WTC11 (cell line): ENCODE measurements around the gene EIF6. TPM values are rescaled to one million over a fixed set of nuclear protein-coding genes. Genes with fewer than 3 reads are reported as not detected.
A peak's percentile ranks its signal among the peaks of the same experiment; 100 is the strongest.

Experiments
- ATAC-seq: fragments of 200-7000 bp; cut with Tn5 transposase; 2 replicates; pipeline ENCODE4 v1.10.0; 2021; ENCODE audit warnings: mild to moderate bottlenecking, moderate library complexity
- CTCF ChIA-PET: fragments of 300-600 bp; sonication (Branson Sonifier 250); formaldehyde crosslinking; loops from one replicate; lab custom pipeline; 2021; ENCODE audit warnings: antibody characterized with exemption; lab: Charles Lee
- POLR2A ChIA-PET: fragments of 350-600 bp; sonication (Branson Sonifier 250); formaldehyde crosslinking; loops from one replicate; lab custom pipeline; 2021; ENCODE audit warnings: antibody characterized with exemption; lab: Charles Lee
- DNase-seq: peaks from one replicate; pipeline ENCODE4 v3.0.0; 2021; ENCODE audit warnings: low spot score
- H3K27ac Mint-ChIP-seq: 2 replicates; pipeline ENCODE4 v1.8.0; 2021; ENCODE audit warnings: mixed read lengths
- H3K27me3 Mint-ChIP-seq: 2 replicates; pipeline ENCODE4 v1.8.0; 2021; ENCODE audit warnings: low read depth, mild to moderate bottlenecking, moderate library complexity, mixed read lengths
- H3K36me3 Mint-ChIP-seq: 2 replicates; pipeline ENCODE4 v1.8.0; 2021; ENCODE audit warnings: mixed read lengths
- H3K4me1 Mint-ChIP-seq: 2 replicates; pipeline ENCODE4 v1.8.0; 2022; ENCODE audit warnings: mixed read lengths
- H3K4me3 Mint-ChIP-seq: 2 replicates; pipeline ENCODE4 v1.8.0; 2021; ENCODE audit warnings: mild to moderate bottlenecking, moderate library complexity, mixed read lengths
- H3K9me3 Mint-ChIP-seq: 2 replicates; pipeline ENCODE4 v1.8.0; 2021; ENCODE audit warnings: mixed read lengths
- HMGXB4 ChIP-seq: sonication (generic); formaldehyde crosslinking; IDR thresholded peaks from 2 replicates; pipeline ENCODE4 v1.8.1; 2023; ENCODE audit warnings: mild to moderate bottlenecking, moderate library complexity, missing genetic modification reagents
- PREB ChIP-seq: sonication (generic); formaldehyde crosslinking; IDR thresholded peaks from 2 replicates; pipeline ENCODE4 v1.8.1; 2022; ENCODE audit warnings: mild to moderate bottlenecking, missing genetic modification reagents, moderate library complexity, borderline replicate concordance
- STAT6 ChIP-seq: sonication (generic); formaldehyde crosslinking; conservative IDR thresholded peaks from 2 replicates; pipeline ENCODE4 v1.8.1; 2023; ENCODE audit warnings: mild to moderate bottlenecking, low read depth, missing genetic modification reagents, moderate library complexity
- TCF7 ChIP-seq: sonication (generic); formaldehyde crosslinking; IDR thresholded peaks from 2 replicates; pipeline ENCODE4 v1.8.0; 2022; ENCODE audit warnings: mild to moderate bottlenecking, low read depth, missing genetic modification reagents, moderate library complexity
- total RNA-seq: library from RNA; stranded (reverse); gene quantifications from 3 replicates; pipeline ENCODE4 v1.2.3, GENCODE V29; 2021
- TF ChIP-seq, protein P1 (sequence below): sonication (generic); formaldehyde crosslinking; IDR thresholded peaks from 2 replicates; pipeline ENCODE4 v1.8.1; 2022; ENCODE audit warnings: low read depth, mild to moderate bottlenecking, moderate library complexity, missing genetic modification reagents, borderline replicate concordance
- TF ChIP-seq, protein P2 (sequence below): fragments of 250-450 bp; sonication (Bioruptor Pico); IDR thresholded peaks from 2 replicates; pipeline ENCODE4 v1.9.0; 2021; ENCODE audit warnings: mild to moderate bottlenecking

EIF6 gene
- total RNA-seq, 1 experiment from 2014 or later: 157 TPM

DNA sequence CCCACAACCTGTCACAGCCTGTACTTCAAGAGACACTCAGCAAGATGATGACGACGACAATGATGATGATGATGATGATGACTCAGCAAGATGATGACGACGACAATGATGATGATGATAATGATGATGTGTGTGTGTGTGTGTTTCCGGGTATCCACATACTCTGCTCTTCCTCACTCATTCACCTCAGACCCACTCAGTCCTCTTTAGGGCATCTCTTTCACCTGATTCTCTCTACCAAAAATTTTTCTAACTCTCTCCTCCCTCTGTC lies 1.2 kb upstream of the EIF6 start (continued):
- TF ChIP-seq TCF7 (CRISPR knock-in tag) (no peak), HMGXB4 (CRISPR knock-in tag) (no peak)
- TF ChIP-seq, all 79 proteins: peak for 0

DNA sequence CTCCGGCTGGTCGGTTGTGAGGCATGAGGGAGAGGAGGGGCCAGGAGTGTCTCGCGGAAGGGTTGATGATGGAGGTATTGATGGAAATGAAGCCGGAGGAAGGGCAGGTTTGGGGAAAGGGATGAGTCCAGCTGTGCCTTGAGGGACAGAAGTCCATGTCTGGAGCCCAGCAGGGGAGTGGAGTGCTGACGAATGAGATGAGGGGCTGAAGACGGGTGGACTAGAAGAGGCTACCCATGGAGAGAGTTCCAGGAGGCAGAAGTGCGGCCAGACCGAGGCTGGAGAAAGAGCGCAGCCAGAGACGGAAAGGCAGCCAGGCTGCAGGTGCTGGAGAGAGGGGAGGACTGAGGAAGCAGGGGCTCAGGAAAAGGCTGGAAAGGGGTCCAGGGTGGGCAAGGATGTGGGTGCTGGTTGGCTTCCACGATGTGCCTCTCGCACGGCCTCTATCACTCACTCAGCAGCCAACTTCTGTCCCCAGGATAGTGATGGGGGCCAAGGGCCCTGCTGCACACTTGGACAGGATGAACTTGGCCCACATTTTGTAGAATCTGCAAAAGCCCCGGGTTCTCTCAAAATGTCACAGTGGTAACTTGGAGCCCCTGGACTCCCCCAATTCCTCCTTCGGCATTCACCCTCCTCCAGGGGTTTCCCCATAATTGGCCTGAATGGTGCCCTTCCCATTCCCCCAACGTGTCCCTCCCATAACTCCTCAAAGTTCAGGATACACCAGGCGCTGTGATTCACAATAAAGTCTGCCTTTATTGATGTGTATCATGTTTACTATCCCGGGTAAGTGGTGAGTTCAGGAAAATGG lies 627 bp upstream of the EIF6 start:
- ChIA-PET POLR2A (interaction anchor here (0.6 to 2.0 kb wide), 8 partner anchors 10 to 1913 kb away, joined by 3 to 12 read pairs (median 4); partner anchors contain the start of genes CEP250 and EDEM2), CTCF (interaction anchor here (0.9 to 2.4 kb wide), 8 partner anchors 12 to 301 kb away, joined by 3 to 14 read pairs (median 5); no protein-coding TSS in a partner anchor)
- Mint-ChIP-seq H3K4me3 (peak overlapping the region; percentile 94), H3K27me3 (no peaks in the 10 kb centered on the region; the same call in none of the 2 replicates), H3K36me3 (peaks cover 15% of the 10 kb centered on the region), H3K27ac (peak overlapping the region; percentile 38), H3K9me3 (no peaks in the 10 kb centered on the region), H3K4me1 (peaks cover 18% of the 10 kb centered on the region)
- DNase-seq (no peak), ATAC-seq (peak; percentile 5)
- TF ChIP-seq, protein P1, sequence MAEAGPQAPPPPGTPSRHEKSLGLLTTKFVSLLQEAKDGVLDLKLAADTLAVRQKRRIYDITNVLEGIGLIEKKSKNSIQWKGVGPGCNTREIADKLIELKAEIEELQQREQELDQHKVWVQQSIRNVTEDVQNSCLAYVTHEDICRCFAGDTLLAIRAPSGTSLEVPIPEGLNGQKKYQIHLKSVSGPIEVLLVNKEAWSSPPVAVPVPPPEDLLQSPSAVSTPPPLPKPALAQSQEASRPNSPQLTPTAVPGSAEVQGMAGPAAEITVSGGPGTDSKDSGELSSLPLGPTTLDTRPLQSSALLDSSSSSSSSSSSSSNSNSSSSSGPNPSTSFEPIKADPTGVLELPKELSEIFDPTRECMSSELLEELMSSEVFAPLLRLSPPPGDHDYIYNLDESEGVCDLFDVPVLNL (CRISPR knock-in tag): no peak
- TF ChIP-seq PREB (0 out of 2 replicates have a peak, but pooled peaks have one; percentile 59), STAT6 (CRISPR knock-in tag) (no peak), HMGXB4 (CRISPR knock-in tag) (peak; percentile 7; the same call in 1 of the 2 replicates)
- TF ChIP-seq, protein P2, sequence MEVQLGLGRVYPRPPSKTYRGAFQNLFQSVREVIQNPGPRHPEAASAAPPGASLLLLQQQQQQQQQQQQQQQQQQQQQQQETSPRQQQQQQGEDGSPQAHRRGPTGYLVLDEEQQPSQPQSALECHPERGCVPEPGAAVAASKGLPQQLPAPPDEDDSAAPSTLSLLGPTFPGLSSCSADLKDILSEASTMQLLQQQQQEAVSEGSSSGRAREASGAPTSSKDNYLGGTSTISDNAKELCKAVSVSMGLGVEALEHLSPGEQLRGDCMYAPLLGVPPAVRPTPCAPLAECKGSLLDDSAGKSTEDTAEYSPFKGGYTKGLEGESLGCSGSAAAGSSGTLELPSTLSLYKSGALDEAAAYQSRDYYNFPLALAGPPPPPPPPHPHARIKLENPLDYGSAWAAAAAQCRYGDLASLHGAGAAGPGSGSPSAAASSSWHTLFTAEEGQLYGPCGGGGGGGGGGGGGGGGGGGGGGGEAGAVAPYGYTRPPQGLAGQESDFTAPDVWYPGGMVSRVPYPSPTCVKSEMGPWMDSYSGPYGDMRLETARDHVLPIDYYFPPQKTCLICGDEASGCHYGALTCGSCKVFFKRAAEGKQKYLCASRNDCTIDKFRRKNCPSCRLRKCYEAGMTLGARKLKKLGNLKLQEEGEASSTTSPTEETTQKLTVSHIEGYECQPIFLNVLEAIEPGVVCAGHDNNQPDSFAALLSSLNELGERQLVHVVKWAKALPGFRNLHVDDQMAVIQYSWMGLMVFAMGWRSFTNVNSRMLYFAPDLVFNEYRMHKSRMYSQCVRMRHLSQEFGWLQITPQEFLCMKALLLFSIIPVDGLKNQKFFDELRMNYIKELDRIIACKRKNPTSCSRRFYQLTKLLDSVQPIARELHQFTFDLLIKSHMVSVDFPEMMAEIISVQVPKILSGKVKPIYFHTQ (CRISPR knock-in tag): no peak
